Measurements from ENCODE around the gene ERG. TPM values are rescaled to one million over a fixed set of nuclear protein-coding genes. Genes with fewer than 3 reads are reported as not detected.

ERG gene
- total RNA-seq, 1 donor from 2014 or later, result not detected

DNA sequence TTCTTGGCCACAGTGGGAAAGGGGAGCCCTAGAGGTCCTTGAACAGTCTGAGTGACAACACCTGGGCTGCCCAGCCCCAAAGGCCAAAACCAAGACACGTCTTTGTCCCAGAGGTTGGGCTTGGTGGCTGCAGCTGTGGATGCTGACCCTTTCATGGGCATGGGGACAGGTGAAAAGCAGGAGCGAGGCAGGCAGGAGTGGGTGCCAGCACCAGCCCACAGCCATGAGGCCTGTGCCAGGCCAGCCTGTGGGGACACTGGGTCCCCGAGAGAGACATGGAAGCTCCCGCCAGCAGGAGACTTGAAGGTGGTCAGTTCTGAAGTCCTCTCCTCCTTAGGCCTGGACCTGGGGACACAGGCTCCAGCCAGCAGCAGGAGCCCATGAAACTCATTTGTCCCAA lies 142.9 kb downstream of the ERG start:
- DNase-seq (ENCODE audit: low read depth), result no peak
- TF ChIP-seq CTCF (conservative IDR thresholded peaks at IDR 0.05; ENCODE audit: low read depth, low read length), result no peak
- H3K4me3 ChIP-seq (ENCODE audit: low read depth, low read length), result no peak overlapping the region

DNA sequence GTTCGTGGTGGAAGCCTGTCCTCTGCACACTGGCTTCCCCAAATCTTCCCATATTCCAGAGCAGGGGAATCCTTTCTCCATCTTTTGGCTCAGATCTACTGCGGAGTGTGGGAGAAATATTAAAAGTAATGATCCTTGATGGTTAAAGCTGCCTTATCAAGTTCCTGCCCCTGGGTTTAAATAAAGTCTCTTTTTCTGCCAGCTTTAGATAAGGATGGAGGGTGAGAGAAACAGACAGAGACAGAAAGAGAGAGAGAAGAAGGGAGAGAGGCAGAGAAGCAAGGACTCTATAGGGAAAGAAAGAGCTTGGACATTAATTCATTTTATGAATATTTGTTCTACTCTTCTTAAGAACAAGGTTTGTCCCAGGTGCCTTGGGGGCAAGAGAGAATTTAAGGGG lies 143.5 kb downstream of the ERG start:
- no peak for TF ChIP-seq CTCF (conservative IDR thresholded peaks at IDR 0.05; ENCODE audit: low read depth, low read length)
- DNase-seq (ENCODE audit: low read depth), result no peak

DNA sequence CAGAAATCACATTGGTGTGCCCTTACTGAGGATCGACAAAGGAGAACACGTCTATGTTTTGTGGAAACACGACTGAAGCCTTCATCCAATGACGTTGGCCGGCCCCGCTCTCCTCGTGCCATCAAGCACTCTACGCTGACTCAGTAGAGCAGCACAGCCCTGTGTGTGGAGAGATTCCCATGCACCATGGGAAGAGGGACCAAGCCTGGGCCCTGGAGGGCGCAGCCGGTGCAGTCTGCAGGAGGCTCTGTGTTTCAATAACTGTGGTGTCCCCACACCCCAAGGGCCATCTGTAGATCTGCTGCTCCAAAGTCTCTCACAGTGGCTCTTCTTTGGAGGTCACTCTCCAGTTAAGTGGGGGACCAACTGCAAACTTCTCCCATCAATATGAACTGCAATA lies 144.0 kb downstream of the ERG start:
- no peak for TF ChIP-seq CTCF (conservative IDR thresholded peaks at IDR 0.05; ENCODE audit: low read depth, low read length)
- H3K4me3 ChIP-seq (ENCODE audit: low read depth, low read length), result no peak overlapping the region
- DNase-seq (ENCODE audit: low read depth), result no peak

More for the DNA sequence above, 143.5 kb downstream of the ERG start:
- H3K4me3 ChIP-seq (ENCODE audit: low read depth, low read length), result no peak overlapping the region

- peak; percentile 93 for TF ChIP-seq CTCF (conservative IDR thresholded peaks at IDR 0.05; ENCODE audit: low read depth, low read length)
- H3K4me3 ChIP-seq (ENCODE audit: low read depth, low read length), result no peak overlapping the region
Observed at GRCh38 chr21:38352536-38353219, 145.6 kb downstream of the ERG start.

GRCh38 chr21:38351961-38352521 lies 146.2 kb downstream of the ERG start:
- no peak overlapping the region for H3K4me3 ChIP-seq (ENCODE audit: low read depth, low read length)
- DNase-seq (ENCODE audit: low read depth), result peak; percentile 71
- TF ChIP-seq CTCF (conservative IDR thresholded peaks at IDR 0.05; ENCODE audit: low read depth, low read length), result no peak

More at GRCh38 chr21:38352536-38353219, 145.6 kb downstream of the ERG start:
- DNase-seq (ENCODE audit: low read depth), result no peak

DNA sequence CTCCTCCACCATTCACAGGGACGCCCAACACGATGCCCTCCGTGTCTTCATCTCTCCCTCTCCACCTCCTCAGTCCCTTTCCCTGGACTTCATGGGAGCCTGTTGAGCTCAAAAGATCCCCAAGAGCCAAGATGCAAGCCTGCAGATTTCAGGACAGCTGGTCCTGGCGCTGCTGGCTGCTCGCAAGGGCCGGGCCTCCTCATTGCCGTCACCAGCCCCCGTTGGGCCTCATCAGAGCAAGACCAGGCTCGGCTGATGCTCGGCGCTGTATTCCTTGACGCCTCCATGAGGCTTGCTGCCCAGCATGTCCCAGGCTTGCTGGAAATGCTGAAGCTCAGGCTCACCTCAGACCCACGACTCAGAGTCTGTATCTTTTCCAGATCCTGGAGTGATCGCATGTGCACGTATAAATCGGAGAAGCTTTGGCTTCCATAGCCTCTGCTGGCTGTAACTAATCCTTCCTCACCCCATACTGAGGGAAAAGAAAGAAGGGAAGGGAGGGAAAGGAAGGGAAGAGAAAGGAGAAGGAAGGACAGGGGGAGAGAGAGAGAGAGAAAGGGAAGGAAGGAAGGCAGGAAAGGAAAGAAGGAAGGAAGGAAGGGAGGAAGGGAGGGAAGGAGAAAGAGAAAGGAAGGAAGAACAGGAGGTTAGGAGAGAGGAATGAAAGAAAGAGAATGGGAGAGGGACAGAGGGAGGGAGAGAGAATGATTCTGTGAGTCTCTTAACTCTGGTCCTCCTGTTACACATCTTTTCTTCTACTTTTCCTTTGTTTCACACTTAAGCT lies 146.9 kb downstream of the ERG start:
- H3K4me3 ChIP-seq (ENCODE audit: low read depth, low read length), result no peak overlapping the region
- TF ChIP-seq CTCF (conservative IDR thresholded peaks at IDR 0.05; ENCODE audit: low read depth, low read length), result no peak
- no peak for DNase-seq (ENCODE audit: low read depth)
